Loucy (cell line): ENCODE measurements around the gene MXRA8.
A peak's percentile ranks its signal among the peaks of the same experiment; 100 is the strongest.
"Not testable (repeated sequence)": the region's sequence is repeated elsewhere in the genome, so short reads cannot be mapped to it uniquely, and the experiment has no call there.

Experiments
- H2AFZ ChIP-seq: fragments of 200-600 bp; sonication (generic); 2 replicates; pipeline ENCODE4 v1.6.0; 2016; ENCODE audit warnings: antibody characterized with exemption, mild to moderate bottlenecking, low read length, moderate library complexity
- H3F3A ChIP-seq: fragments of 200-600 bp; 2 replicates; pipeline ENCODE4 v1.6.0; 2016; ENCODE audit warnings: antibody characterized with exemption, low read depth, mild to moderate bottlenecking
- H3K27me3 ChIP-seq: fragments of 200-600 bp; sonication (generic); 2 replicates; pipeline ENCODE4 v1.6.1; 2014; ENCODE audit warnings: low read length, mild to moderate bottlenecking; ENCODE audit not compliant: insufficient read depth, poor library complexity, severe bottlenecking
- H3K36me3 ChIP-seq: fragments of 200-600 bp; sonication (generic); 2 replicates; pipeline ENCODE4 v1.6.1; 2016; ENCODE audit warnings: low read length; ENCODE audit not compliant: insufficient read depth
- H3K4me1 ChIP-seq: fragments of 200-600 bp; sonication (generic); 2 replicates; pipeline ENCODE4 v1.5.1; 2014; ENCODE audit warnings: low read length, mild to moderate bottlenecking; ENCODE audit not compliant: insufficient read depth, poor library complexity, severe bottlenecking
- H3K4me2 ChIP-seq: fragments of 200-600 bp; sonication (generic); 2 replicates; pipeline ENCODE4 v1.6.0; 2014; ENCODE audit warnings: antibody characterized with exemption, low read length, low read depth, mild to moderate bottlenecking; ENCODE audit not compliant: poor library complexity, severe bottlenecking
- H3K4me3 ChIP-seq: fragments of 200-600 bp; sonication (generic); 2 replicates; pipeline ENCODE4 v1.5.1; 2014; ENCODE audit warnings: low read length, mild to moderate bottlenecking, mixed read lengths; ENCODE audit not compliant: poor library complexity, severe bottlenecking
- H3K79me2 ChIP-seq: fragments of 200-600 bp; sonication (generic); 2 replicates; pipeline ENCODE4 v1.6.1; 2014; ENCODE audit warnings: low read length; ENCODE audit not compliant: insufficient read depth
- H3K9ac ChIP-seq: fragments of 200-600 bp; sonication (generic); 2 replicates; pipeline ENCODE4 v1.6.0; 2014; ENCODE audit warnings: mild to moderate bottlenecking, low read depth, low read length, moderate library complexity; ENCODE audit not compliant: poor library complexity, severe bottlenecking
- H3K9me2 ChIP-seq: fragments of 200-600 bp; sonication (generic); replicated peaks from 2 replicates; pipeline ENCODE4 v1.6.1; 2016; ENCODE audit warnings: low read depth, low read length, mixed read lengths
- H3K9me3 ChIP-seq: fragments of 200-600 bp; sonication (generic); 2 replicates; pipeline ENCODE4 v1.6.1; 2014; ENCODE audit warnings: mild to moderate bottlenecking, antibody characterized with exemption, low read length, low read depth; ENCODE audit not compliant: insufficient read depth
- H4K20me1 ChIP-seq: fragments of 200-600 bp; sonication (generic); 2 replicates; pipeline ENCODE4 v1.6.0; 2014; ENCODE audit warnings: antibody characterized with exemption, low read length, mild to moderate bottlenecking; ENCODE audit not compliant: insufficient read depth, poor library complexity, severe bottlenecking
- CTCF ChIP-seq: fragments of 200-600 bp; sonication (generic); conservative IDR thresholded peaks from 2 replicates; pipeline ENCODE4 v1.5.1; 2014; ENCODE audit warnings: mild to moderate bottlenecking, antibody characterized with exemption, low read length
- EZH2phosphoT487 ChIP-seq: fragments of 200-600 bp; IDR thresholded peaks from 2 replicates; pipeline ENCODE4 v1.6.1; 2018; ENCODE audit warnings: antibody characterized with exemption, mild to moderate bottlenecking, moderate library complexity, borderline replicate concordance

Gene MXRA8

GRCh38 chr1:1406101-1406820 is 47.9 kb upstream of the MXRA8 start:
- peaks cover 73% of the 10 kb centered on the region for H3K79me2 ChIP-seq
- H3K9ac ChIP-seq, result peak overlapping the region; percentile 95
- peaks cover 28% of the 10 kb centered on the region for H3K4me1 ChIP-seq
- H3K4me3 ChIP-seq, result peak overlapping the region; percentile 99
- H3K27me3 ChIP-seq, result no peaks in the 10 kb centered on the region
- no peaks in the 10 kb centered on the region for H3K9me2 ChIP-seq
- no peaks in the 10 kb centered on the region for H3K9me3 ChIP-seq
- H2AFZ ChIP-seq, result peak overlapping the region; percentile 89
- H3K4me2 ChIP-seq, result peak overlapping the region; percentile 98
- H3K36me3 ChIP-seq, result peaks cover 30% of the 10 kb centered on the region; the same call in 1 of the 2 replicates
- TF ChIP-seq CTCF, result no peak
- no peak for TF ChIP-seq EZH2phosphoT487
- H4K20me1 ChIP-seq, result peaks cover 40% of the 10 kb centered on the region
- no peaks in the 10 kb centered on the region for H3F3A ChIP-seq

- no peak overlapping the region for H3K9ac ChIP-seq
- peaks cover 39% of the 10 kb centered on the region for H3K4me1 ChIP-seq
- H2AFZ ChIP-seq, result no peak overlapping the region
- H3K9me2 ChIP-seq, result no peaks in the 10 kb centered on the region
- H3K36me3 ChIP-seq, result peaks cover 33% of the 10 kb centered on the region; the same call in 1 of the 2 replicates
- no peaks in the 10 kb centered on the region for H3F3A ChIP-seq
- peaks cover 49% of the 10 kb centered on the region for H4K20me1 ChIP-seq
- H3K4me2 ChIP-seq, result no peak overlapping the region
- H3K4me3 ChIP-seq, result no peak overlapping the region
- H3K27me3 ChIP-seq, result peaks cover 4% of the 10 kb centered on the region
- peaks cover 85% of the 10 kb centered on the region for H3K79me2 ChIP-seq
- H3K9me3 ChIP-seq, result no peaks in the 10 kb centered on the region
- TF ChIP-seq EZH2phosphoT487 (no peak), CTCF (no peak)
Observed at GRCh38 chr1:1403653-1404052, 45.3 kb upstream of the MXRA8 start.

- Histone ChIP-seq H4K20me1 (peaks cover 48% of the 10 kb centered on the region), H3K36me3 (peaks cover 33% of the 10 kb centered on the region; the same call in 1 of the 2 replicates), H3K4me1 (peaks cover 41% of the 10 kb centered on the region), H3K79me2 (peaks cover 85% of the 10 kb centered on the region)
- not testable (repeated sequence) for H3K27me3 ChIP-seq, H2AFZ ChIP-seq, H3F3A ChIP-seq, H3K9me3 ChIP-seq, H3K9ac ChIP-seq, H3K9me2 ChIP-seq, H3K4me2 ChIP-seq, H3K4me3 ChIP-seq
Observed at GRCh38 chr1:1402901-1403392, 44.6 kb upstream of the MXRA8 start.
